Activated CD4-positive, CD25-positive, alpha-beta regulatory T cell treated with anti-CD3 and anti-CD28 coated beads, Interleukin-2, amount 50 U/mL, for 24 hours (primary cell): Measurements from ENCODE around the gene GRM7.

Experiments
- ATAC-seq, 2 donors: fragments of 150-1000 bp; cut with Tn5 transposase; one replicate each; pipeline ENCODE4 v1.10.0; 2021; ENCODE audit warnings: mild to moderate bottlenecking in 1 of 2, moderate library complexity in 1 of 2

The GRM7 gene

GRCh38 chr3:7322957-7323669, 462.2 kb downstream of the GRM7 start:
- no peak for ATAC-seq

- ATAC-seq, result no peak
These were observed 467.4 kb downstream of the GRM7 start for GRCh38 chr3:7328339-7328738.

GRCh38 chr3:7332696-7333095, 471.8 kb downstream of the GRM7 start:
- no peak for ATAC-seq

- no peak for ATAC-seq
These were observed 472.2 kb downstream of the GRM7 start for GRCh38 chr3:7333125-7333524.

GRCh38 chr3:7340795-7341194, 479.9 kb downstream of the GRM7 start:
- no peak for ATAC-seq

GRCh38 chr3:7346364-7346763, 485.4 kb downstream of the GRM7 start:
- ATAC-seq, result no peak

- ATAC-seq, result no peak
These were observed 496.2 kb downstream of the GRM7 start for GRCh38 chr3:7357101-7357500.

GRCh38 chr3:7367968-7368367, 507.1 kb downstream of the GRM7 start:
- no peak for ATAC-seq

- ATAC-seq, result no peak
These were observed 507.7 kb downstream of the GRM7 start for GRCh38 chr3:7368597-7368996.

- no peak for ATAC-seq
These were observed 511.0 kb downstream of the GRM7 start for GRCh38 chr3:7371693-7372572.

GRCh38 chr3:7377103-7377502, 516.2 kb downstream of the GRM7 start:
- ATAC-seq, result no peak

- ATAC-seq, result no peak
These were observed 520.8 kb downstream of the GRM7 start for GRCh38 chr3:7381741-7382140.

- no peak for ATAC-seq
These were observed 521.5 kb downstream of the GRM7 start for GRCh38 chr3:7382293-7383010.

GRCh38 chr3:7385635-7386034, 524.7 kb downstream of the GRM7 start:
- no peak for ATAC-seq

- no peak for ATAC-seq
These were observed 527.1 kb downstream of the GRM7 start for GRCh38 chr3:7388026-7388425.

- ATAC-seq, result no peak
These were observed 531.3 kb downstream of the GRM7 start for GRCh38 chr3:7392206-7392605.

- no peak for ATAC-seq
These were observed 533.2 kb downstream of the GRM7 start for GRCh38 chr3:7393944-7394605.

- ATAC-seq, result no peak
These were observed 535.6 kb downstream of the GRM7 start for GRCh38 chr3:7396534-7396933.

- ATAC-seq, result no peak
These were observed 536.2 kb downstream of the GRM7 start for GRCh38 chr3:7397097-7397496.

- ATAC-seq, result no peak
These were observed 539.4 kb downstream of the GRM7 start for GRCh38 chr3:7400360-7400759.

- ATAC-seq, result no peak
These were observed 540.5 kb downstream of the GRM7 start for GRCh38 chr3:7401418-7401817.

GRCh38 chr3:7407107-7407506, 546.2 kb downstream of the GRM7 start:
- ATAC-seq, result no peak

- no peak for ATAC-seq
These were observed 549.9 kb downstream of the GRM7 start for GRCh38 chr3:7410782-7411181.
